Measurements from ENCODE around the gene ARIH2.

ARIH2 gene

DNA sequence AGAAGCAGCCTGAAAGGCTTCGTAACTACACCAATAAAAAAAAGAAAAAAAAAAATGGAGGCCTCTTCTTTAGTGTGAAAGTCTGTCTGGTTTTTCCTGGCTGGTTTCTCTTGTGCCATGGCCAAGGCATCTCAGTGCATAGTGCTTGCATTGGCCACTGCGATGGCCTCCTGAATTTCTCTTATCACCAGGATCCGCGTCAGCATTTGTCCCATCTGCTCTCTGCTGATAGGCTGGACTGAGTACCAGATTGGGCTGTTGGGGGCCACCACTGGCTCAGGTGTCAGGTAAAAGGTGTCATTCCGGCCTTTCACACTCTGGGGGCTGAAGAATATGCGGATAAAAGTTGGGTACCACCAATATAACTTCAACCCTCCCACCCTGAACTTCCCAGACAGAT lies 111.7 kb downstream of the ARIH2 start:
- H3K9ac ChIP-seq (ENCODE audit: low read length in 5 of 5) = no peak overlapping the region
- H3K4me3 ChIP-seq (ENCODE audit: low read depth in 1 of 5, low read length in 5 of 5) = no peak overlapping the region
- H3K4me1 ChIP-seq (ENCODE audit: control insufficient read depth in 5 of 5, insufficient read depth in 5 of 5, low read length in 5 of 5) = peaks cover 8 to 42% (median 28%) of the 10 kb centered on the region in 5 donors
- H3K9me3 ChIP-seq (ENCODE audit: control insufficient read depth in 5 of 5, low read length in 5 of 5) = no peaks in the 10 kb centered on the region
- H3K27ac ChIP-seq (ENCODE audit: low read depth, low read length) = peak overlapping the region; percentile 92
- peaks cover 7 to 64% (median 55%) of the 10 kb centered on the region in 5 donors for H3K36me3 ChIP-seq (ENCODE audit: control insufficient read depth in 5 of 5, insufficient read depth in 5 of 5, low read length in 5 of 5)
- no peaks in the 10 kb centered on the region for H3K27me3 ChIP-seq (ENCODE audit: control insufficient read depth in 5 of 5, insufficient read depth in 4 of 5, low read length in 5 of 5)

DNA sequence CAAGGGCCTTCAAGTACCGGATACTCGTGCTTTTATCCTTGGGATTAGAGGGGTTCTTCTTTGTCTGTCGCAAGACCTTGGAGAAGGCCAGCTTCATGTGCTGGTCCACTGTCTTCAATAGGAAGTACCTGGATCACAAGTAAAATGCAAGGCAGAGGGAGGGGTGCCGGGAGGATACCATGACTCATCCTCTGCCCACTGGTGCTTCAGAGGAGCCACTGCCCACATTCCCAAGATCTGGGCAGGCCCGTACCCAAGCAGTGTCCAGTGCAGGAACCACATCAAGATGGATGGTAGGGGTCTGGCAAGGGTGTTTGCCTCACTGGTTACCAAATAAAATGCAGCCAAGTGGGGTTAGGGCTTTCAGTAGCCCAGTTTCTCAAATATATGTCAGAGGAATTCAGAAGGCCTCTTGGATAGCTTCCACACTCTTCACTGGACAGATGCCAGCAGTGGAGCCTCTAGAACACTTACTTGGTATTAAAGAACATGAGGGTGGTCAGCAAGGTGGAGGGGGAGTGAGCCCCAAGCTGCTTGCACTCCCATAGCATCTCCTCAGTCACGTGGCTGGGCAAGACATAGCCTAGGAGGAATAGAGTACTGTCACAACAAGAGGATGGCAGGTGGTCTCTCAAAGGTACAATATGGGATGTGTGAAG lies 114.1 kb downstream of the ARIH2 start:
- Histone ChIP-seq H3K4me1 (ENCODE audit: control insufficient read depth in 5 of 5, insufficient read depth in 5 of 5, low read length in 5 of 5) (peaks cover 8 to 34% (median 28%) of the 10 kb centered on the region in 5 donors), H3K9me3 (ENCODE audit: control insufficient read depth in 5 of 5, low read length in 5 of 5) (no peaks in the 10 kb centered on the region), H3K27ac (ENCODE audit: low read depth, low read length) (no peak overlapping the region), H3K27me3 (ENCODE audit: control insufficient read depth in 5 of 5, insufficient read depth in 4 of 5, low read length in 5 of 5) (no peaks in the 10 kb centered on the region), H3K36me3 (ENCODE audit: control insufficient read depth in 5 of 5, insufficient read depth in 5 of 5, low read length in 5 of 5) (peaks cover 11 to 64% (median 46%) of the 10 kb centered on the region in 5 donors), H3K4me3 (ENCODE audit: low read depth in 1 of 5, low read length in 5 of 5) (no peak overlapping the region), H3K9ac (ENCODE audit: low read length in 5 of 5) (no peak overlapping the region)

DNA sequence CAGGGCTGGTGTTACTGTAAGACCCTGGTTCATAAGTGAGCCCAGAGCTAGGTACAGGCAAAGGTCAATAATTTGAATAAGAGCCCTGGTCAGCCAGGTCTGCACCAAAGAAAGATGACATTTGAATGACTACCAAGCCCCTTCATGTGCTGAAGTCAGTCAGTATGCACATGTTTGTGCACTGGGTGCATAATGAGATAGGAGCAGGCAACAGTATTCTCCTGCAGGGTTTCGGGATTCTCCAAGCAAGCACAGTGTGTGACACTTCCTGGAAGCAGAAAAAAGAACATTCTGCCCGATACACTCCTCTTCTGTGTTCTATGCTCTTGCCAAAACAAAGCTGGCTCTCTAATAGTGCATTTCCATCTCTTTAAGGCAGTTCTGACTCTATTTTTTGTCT lies 116.0 kb downstream of the ARIH2 start:
- H3K36me3 ChIP-seq (ENCODE audit: control insufficient read depth in 5 of 5, insufficient read depth in 5 of 5, low read length in 5 of 5) = peaks cover 11 to 67% (median 46%) of the 10 kb centered on the region in 5 donors
- no peaks in the 10 kb centered on the region for H3K27me3 ChIP-seq (ENCODE audit: control insufficient read depth in 5 of 5, insufficient read depth in 4 of 5, low read length in 5 of 5)
- H3K4me3 ChIP-seq (ENCODE audit: low read depth in 1 of 5, low read length in 5 of 5) = no peak overlapping the region
- H3K9ac ChIP-seq (ENCODE audit: low read length in 5 of 5) = peak overlapping the region in 2 of 5 donors; percentile 20 to 47
- no peaks in the 10 kb centered on the region for H3K9me3 ChIP-seq (ENCODE audit: control insufficient read depth in 5 of 5, low read length in 5 of 5)
- H3K4me1 ChIP-seq (ENCODE audit: control insufficient read depth in 5 of 5, insufficient read depth in 5 of 5, low read length in 5 of 5) = peaks cover 2 to 17% (median 13%) of the 10 kb centered on the region in 5 donors
- H3K27ac ChIP-seq (ENCODE audit: low read depth, low read length) = no peak overlapping the region

DNA sequence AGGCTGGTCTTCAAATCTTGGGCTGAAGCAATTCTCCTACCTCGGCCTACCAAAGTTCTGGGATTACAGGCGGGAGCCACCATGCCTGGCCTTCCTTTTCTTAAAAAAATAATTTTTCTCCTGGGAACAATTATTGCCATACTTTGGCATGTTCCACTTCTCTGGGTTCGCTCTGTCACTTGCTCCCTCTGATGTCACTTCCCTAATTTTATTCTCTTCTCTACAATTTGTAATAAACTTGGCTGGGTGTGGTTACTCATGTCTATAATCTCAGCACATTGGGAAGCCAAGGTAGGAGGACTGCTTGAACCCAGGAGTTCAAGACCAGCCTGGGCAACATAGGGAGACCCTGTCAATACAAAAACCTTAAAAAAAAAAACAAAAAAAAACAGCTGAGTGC lies 116.6 kb downstream of the ARIH2 start:
- Histone ChIP-seq H3K36me3 (ENCODE audit: control insufficient read depth in 5 of 5, insufficient read depth in 5 of 5, low read length in 5 of 5) (peaks cover 11 to 63% (median 48%) of the 10 kb centered on the region in 5 donors), H3K27ac (ENCODE audit: low read depth, low read length) (no peak overlapping the region)

More for the DNA sequence above, 116.6 kb downstream of the ARIH2 start:
- Histone ChIP-seq H3K4me3 (ENCODE audit: low read depth in 1 of 5, low read length in 5 of 5) (no peak overlapping the region), H3K27me3 (ENCODE audit: control insufficient read depth in 5 of 5, insufficient read depth in 4 of 5, low read length in 5 of 5) (no peaks in the 10 kb centered on the region), H3K9me3 (ENCODE audit: control insufficient read depth in 5 of 5, low read length in 5 of 5) (no peaks in the 10 kb centered on the region), H3K4me1 (ENCODE audit: control insufficient read depth in 5 of 5, insufficient read depth in 5 of 5, low read length in 5 of 5) (peaks cover 2 to 15% (median 11%) of the 10 kb centered on the region in 5 donors), H3K9ac (ENCODE audit: low read length in 5 of 5) (peak overlapping the region in 1 of 5 donors; percentile 47)

Data from subcutaneous abdominal adipose tissue (tissue), 5 donors.